HG02885 (cell line): ENCODE data around the gene JMJD7.

Experiments used
- ATAC-seq: cut with Tn5 transposase; IDR thresholded peaks from one replicate; pipeline ENCODE4 v1.9.1; 2021; ENCODE audit warnings: mild to moderate bottlenecking; ENCODE audit not compliant: unreplicated experiment, poor library complexity

The JMJD7 gene

GRCh38 chr15:41839781-41840491 lies 12.0 kb downstream of the JMJD7 start:
- no peak for ATAC-seq

GRCh38 chr15:41840673-41841072 lies 12.8 kb downstream of the JMJD7 start:
- no peak for ATAC-seq

- ATAC-seq, result no peak
These were observed 13.2 kb downstream of the JMJD7 start for GRCh38 chr15:41841131-41841530.

GRCh38 chr15:41842229-41842628 lies 14.3 kb downstream of the JMJD7 start:
- no peak for ATAC-seq

- no peak for ATAC-seq
These were observed 15.7 kb downstream of the JMJD7 start for GRCh38 chr15:41843571-41843970.

- ATAC-seq, result no peak
These were observed 16.9 kb downstream of the JMJD7 start for GRCh38 chr15:41844814-41845213.

- ATAC-seq, result no peak
These were observed 19.3 kb downstream of the JMJD7 start for GRCh38 chr15:41847206-41847605.

- no peak for ATAC-seq
These were observed 20.1 kb downstream of the JMJD7 start for GRCh38 chr15:41847981-41848380.

GRCh38 chr15:41848631-41849030 lies 20.7 kb downstream of the JMJD7 start:
- ATAC-seq, result no peak

GRCh38 chr15:41849204-41849603 lies 21.3 kb downstream of the JMJD7 start:
- no peak for ATAC-seq

- ATAC-seq, result no peak
These were observed 22.0 kb downstream of the JMJD7 start for GRCh38 chr15:41849861-41850260.

- no peak for ATAC-seq
These were observed 22.7 kb downstream of the JMJD7 start for GRCh38 chr15:41850482-41851166.

GRCh38 chr15:41851167-41851523 lies 23.3 kb downstream of the JMJD7 start:
- ATAC-seq, result no peak

- no peak for ATAC-seq
These were observed 24.0 kb downstream of the JMJD7 start for GRCh38 chr15:41851755-41852370.

GRCh38 chr15:41852736-41853590 lies 25.1 kb downstream of the JMJD7 start:
- no peak for ATAC-seq

GRCh38 chr15:41853831-41854230 lies 25.9 kb downstream of the JMJD7 start:
- no peak for ATAC-seq

- ATAC-seq, result no peak
These were observed 26.6 kb downstream of the JMJD7 start for GRCh38 chr15:41854443-41854842.

- no peak for ATAC-seq
These were observed 27.5 kb downstream of the JMJD7 start for GRCh38 chr15:41855261-41855961.

- no peak for ATAC-seq
These were observed 28.4 kb downstream of the JMJD7 start for GRCh38 chr15:41856262-41856661.

GRCh38 chr15:41856716-41857115 lies 28.8 kb downstream of the JMJD7 start:
- ATAC-seq, result no peak
